GM12874 (cell line): ENCODE measurements around the gene CMIP.

Source experiments
- CTCF ChIP-seq: IDR thresholded peaks from 2 replicates; pipeline ENCODE4 v1.5.1; 2011; ENCODE audit warnings: low read depth, mild to moderate bottlenecking, control low read depth, low read length, moderate library complexity; ENCODE audit not compliant: insufficient read depth

CMIP gene

GRCh38 chr16:81440888-81441761, 3.5 kb upstream of the CMIP start:
- TF ChIP-seq CTCF, result no peak

GRCh38 chr16:81442220-81442915, 2.2 kb upstream of the CMIP start:
- TF ChIP-seq CTCF, result no peak

- TF ChIP-seq CTCF, result no peak
Observed at GRCh38 chr16:81442916-81443687, 1.5 kb upstream of the CMIP start.

GRCh38 chr16:81443688-81444447, 740 bp upstream of the CMIP start:
- no peak for TF ChIP-seq CTCF

- peak; percentile 55 for TF ChIP-seq CTCF
Observed at GRCh38 chr16:81445143-81445961, 744 bp downstream of the CMIP start.

GRCh38 chr16:81445966-81446906, 1.6 kb downstream of the CMIP start:
- TF ChIP-seq CTCF, result no peak
